22Rv1 (cell line): Measurements from ENCODE around the gene B4GALT6.

Experiments
- H3K27ac ChIP-seq: fragments of 450-650 bp; 2 replicates; pipeline ENCODE4 v1.5.1; 2017
- CTCF ChIP-seq: fragments of 450-650 bp; IDR thresholded peaks from 2 replicates; pipeline ENCODE4 v1.5.1; 2017; ENCODE audit warnings: mild to moderate bottlenecking
- ZFX ChIP-seq: fragments of 450-650 bp; IDR thresholded peaks from 2 replicates; pipeline ENCODE4 v1.6.1; 2017; ENCODE audit warnings: antibody characterized with exemption, borderline replicate concordance

Gene B4GALT6

GRCh38 chr18:31658670-31659575 is 25.5 kb downstream of the B4GALT6 start:
- H3K27ac ChIP-seq, result no peak overlapping the region
- TF ChIP-seq CTCF, result no peak
- no peak for TF ChIP-seq ZFX

GRCh38 chr18:31657823-31658669 is 26.3 kb downstream of the B4GALT6 start:
- H3K27ac ChIP-seq, result no peak overlapping the region
- TF ChIP-seq ZFX, result no peak
- no peak for TF ChIP-seq CTCF

GRCh38 chr18:31656754-31657153 is 27.6 kb downstream of the B4GALT6 start:
- no peak overlapping the region for H3K27ac ChIP-seq
- TF ChIP-seq CTCF (no peak), ZFX (no peak)

- no peak overlapping the region for H3K27ac ChIP-seq
- TF ChIP-seq CTCF (no peak), ZFX (no peak)
These were observed 29.0 kb downstream of the B4GALT6 start for GRCh38 chr18:31655354-31655753.

- H3K27ac ChIP-seq, result no peak overlapping the region
- TF ChIP-seq CTCF (no peak), ZFX (no peak)
These were observed 31.5 kb downstream of the B4GALT6 start for GRCh38 chr18:31652877-31653276.

- H3K27ac ChIP-seq, result no peak overlapping the region
- TF ChIP-seq ZFX (no peak), CTCF (no peak)
These were observed 32.0 kb downstream of the B4GALT6 start for GRCh38 chr18:31652357-31652756.

GRCh38 chr18:31651369-31651768 is 33.0 kb downstream of the B4GALT6 start:
- TF ChIP-seq ZFX, result no peak
- TF ChIP-seq CTCF, result no peak
- no peak overlapping the region for H3K27ac ChIP-seq
